Measurements from ENCODE around the gene NDUFC2. TPM values are rescaled to one million over a fixed set of nuclear protein-coding genes. Genes with fewer than 3 reads are reported as not detected.
"Not testable (repeated sequence)": the region's sequence is repeated elsewhere in the genome, so short reads cannot be mapped to it uniquely, and the experiment has no call there.

The NDUFC2 gene
- total RNA-seq, 4 donors from 2014 or later, result 10.2 to 137 (median 66.7) TPM

DNA sequence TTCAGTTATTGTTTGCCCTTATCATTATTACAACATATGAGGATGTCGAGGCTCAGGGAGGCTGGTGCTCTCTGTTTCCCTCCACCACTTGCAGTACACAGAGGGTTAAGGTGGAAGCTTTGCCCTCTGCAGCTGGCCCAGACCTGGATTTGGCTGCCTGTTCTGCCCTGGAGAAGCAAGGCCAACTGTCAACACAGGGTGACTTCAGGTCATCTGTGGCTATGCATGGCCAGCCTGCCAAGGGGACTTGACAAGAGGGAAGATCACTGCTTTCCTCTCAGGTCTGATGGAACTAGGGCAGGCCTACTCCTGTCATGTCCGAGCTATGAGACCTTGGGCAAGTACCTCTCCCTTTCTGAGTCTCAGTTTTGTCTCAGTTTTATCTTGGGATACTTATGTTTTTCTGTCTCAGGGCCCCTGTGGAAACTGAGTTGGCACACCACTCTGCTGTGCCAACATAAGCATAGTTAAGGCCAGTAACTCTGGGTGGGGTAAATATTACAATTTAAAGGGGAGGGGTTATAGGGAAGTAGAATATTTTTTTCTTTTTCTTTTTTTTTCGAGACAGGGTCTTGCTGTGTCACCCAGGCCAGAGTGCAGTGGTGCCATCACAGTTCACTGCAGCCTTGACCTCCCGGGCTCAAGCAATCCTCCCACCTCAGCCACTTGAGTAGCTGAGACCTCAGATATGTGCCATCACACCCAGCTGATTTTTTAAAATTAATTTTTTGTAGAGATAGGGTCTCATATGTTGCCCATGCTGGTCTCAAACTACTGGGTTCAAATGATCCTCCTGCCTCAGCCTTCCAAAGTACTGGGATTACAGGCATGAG is 18.4 kb downstream of the NDUFC2 start:
- H3K27me3 ChIP-seq, result no peaks in the 10 kb centered on the region
- H3K36me3 ChIP-seq, result no peaks in the 10 kb centered on the region
- peaks cover 0 to 6% of the 10 kb centered on the region in 2 donors for H3K4me1 ChIP-seq
- H3K9me3 ChIP-seq, result no peaks in the 10 kb centered on the region
- TF ChIP-seq, protein P1, sequence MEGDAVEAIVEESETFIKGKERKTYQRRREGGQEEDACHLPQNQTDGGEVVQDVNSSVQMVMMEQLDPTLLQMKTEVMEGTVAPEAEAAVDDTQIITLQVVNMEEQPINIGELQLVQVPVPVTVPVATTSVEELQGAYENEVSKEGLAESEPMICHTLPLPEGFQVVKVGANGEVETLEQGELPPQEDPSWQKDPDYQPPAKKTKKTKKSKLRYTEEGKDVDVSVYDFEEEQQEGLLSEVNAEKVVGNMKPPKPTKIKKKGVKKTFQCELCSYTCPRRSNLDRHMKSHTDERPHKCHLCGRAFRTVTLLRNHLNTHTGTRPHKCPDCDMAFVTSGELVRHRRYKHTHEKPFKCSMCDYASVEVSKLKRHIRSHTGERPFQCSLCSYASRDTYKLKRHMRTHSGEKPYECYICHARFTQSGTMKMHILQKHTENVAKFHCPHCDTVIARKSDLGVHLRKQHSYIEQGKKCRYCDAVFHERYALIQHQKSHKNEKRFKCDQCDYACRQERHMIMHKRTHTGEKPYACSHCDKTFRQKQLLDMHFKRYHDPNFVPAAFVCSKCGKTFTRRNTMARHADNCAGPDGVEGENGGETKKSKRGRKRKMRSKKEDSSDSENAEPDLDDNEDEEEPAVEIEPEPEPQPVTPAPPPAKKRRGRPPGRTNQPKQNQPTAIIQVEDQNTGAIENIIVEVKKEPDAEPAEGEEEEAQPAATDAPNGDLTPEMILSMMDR (IDR thresholded peaks at IDR 0.05), result no peak
- TF ChIP-seq POLR2A (IDR thresholded peaks at IDR 0.05), result no peak
- intact Hi-C loops (cut with DNase I; ENCODE audit: low total_unique reads), result no loop called here
- peak overlapping the region in 1 of 2 donors; percentile 68 for H3K27ac ChIP-seq
- no peak overlapping the region for H3K4me3 ChIP-seq
- no peak for DNase-seq

DNA sequence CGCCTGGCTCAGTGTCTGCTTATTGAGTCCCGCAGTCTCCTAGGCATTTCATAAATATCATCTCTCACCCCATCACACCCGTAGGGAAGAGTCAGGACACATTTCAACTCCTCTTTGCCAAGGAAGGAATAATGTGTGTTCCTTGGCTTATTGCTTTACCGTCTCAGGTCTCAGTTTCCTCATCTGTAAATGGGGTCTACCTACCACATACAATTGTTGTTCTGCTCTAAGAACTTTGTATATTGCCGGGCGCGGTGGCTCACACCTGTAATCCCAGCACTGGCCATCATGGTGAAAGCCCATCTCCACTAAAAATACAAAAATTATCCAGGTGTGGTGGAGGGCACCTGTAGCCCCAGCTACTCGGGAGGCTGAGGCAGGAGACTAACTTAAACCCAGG is 19.1 kb downstream of the NDUFC2 start:
- TF ChIP-seq, protein P1 (IDR thresholded peaks at IDR 0.05), result no peak
- TF ChIP-seq POLR2A (IDR thresholded peaks at IDR 0.05), result no peak
- Histone ChIP-seq H3K27me3 (no peaks in the 10 kb centered on the region), H3K9me3 (no peaks in the 10 kb centered on the region), H3K4me1 (peaks cover 0 to 6% of the 10 kb centered on the region in 2 donors), H3K36me3 (no peaks in the 10 kb centered on the region), H3K4me3 (no peak overlapping the region), H3K27ac (no peak overlapping the region)
- intact Hi-C loops (cut with DNase I; ENCODE audit: low total_unique reads), result no loop called here
- DNase-seq, result no peak

DNA sequence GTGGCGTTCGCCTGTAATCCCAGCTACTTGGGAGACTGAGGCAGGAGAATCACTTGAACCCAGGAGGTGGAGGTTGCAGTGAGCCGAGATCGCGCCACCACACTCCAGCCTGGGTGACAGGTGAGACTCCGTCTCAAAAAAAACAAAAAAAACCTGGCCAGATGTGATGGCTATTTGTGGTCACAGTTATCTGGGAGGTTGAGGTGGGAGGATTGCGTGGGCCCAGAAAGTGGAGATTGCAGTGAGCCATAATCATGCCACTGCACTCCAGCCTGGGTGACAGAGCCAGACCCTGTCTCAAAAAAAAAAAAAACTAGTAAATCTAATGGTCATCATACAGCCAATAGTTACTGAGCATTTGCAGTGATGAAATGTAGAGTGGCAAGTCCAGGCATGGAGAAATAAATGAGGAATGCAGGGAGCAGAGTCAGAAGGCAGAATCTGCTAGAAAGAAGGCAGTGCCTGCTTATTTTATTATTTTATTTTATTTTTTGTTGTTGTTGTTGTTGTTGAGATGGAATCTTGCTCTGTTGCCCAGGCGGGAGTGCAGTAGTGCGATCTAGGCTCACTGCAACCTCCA is 19.8 kb downstream of the NDUFC2 start:
- DNase-seq; H3K27me3 ChIP-seq; H3K4me1 ChIP-seq; H3K4me3 ChIP-seq; H3K27ac ChIP-seq; H3K36me3 ChIP-seq; intact Hi-C loops (cut with DNase I; ENCODE audit: low total_unique reads); H3K9me3 ChIP-seq: not testable (repeated sequence)

- H3K9me3 ChIP-seq, result no peaks in the 10 kb centered on the region
- no peaks in the 10 kb centered on the region for H3K27me3 ChIP-seq
- peaks cover 0 to 6% of the 10 kb centered on the region in 2 donors for H3K4me1 ChIP-seq
- intact Hi-C loops (cut with DNase I; ENCODE audit: low total_unique reads), result no loop called here
- H3K27ac ChIP-seq, result no peak overlapping the region
- no peak for TF ChIP-seq POLR2A (IDR thresholded peaks at IDR 0.05)
- TF ChIP-seq, protein P1 (IDR thresholded peaks at IDR 0.05), result no peak
- no peaks in the 10 kb centered on the region for H3K36me3 ChIP-seq
- no peak for DNase-seq
- H3K4me3 ChIP-seq, result no peak overlapping the region
Observed at GRCh38 chr11:78057462-78058055, 22.1 kb downstream of the NDUFC2 start.

DNA sequence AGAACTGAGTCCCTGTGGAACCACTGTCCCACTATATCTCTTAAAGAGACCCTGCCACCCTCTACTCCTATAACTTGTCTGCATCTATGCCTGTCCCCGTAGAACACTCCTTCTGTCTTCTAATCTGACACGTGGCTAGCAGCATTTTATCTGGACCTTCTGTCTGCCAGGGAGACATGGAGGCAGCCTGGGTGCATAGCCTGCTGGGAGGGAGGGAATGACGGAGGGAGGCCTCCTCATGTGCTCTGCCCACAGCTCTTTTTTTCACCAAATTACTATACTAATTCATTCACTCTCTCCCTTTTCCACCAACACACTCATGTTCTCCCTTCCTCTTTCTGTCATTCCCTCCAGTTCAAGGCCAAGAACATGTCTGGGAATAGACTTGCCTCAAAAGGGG is 23.6 kb downstream of the NDUFC2 start:
- Histone ChIP-seq H3K4me3 (no peak overlapping the region), H3K4me1 (no peaks in the 10 kb centered on the region), H3K36me3 (no peaks in the 10 kb centered on the region), H3K9me3 (no peaks in the 10 kb centered on the region), H3K27me3 (no peaks in the 10 kb centered on the region), H3K27ac (no peak overlapping the region)
- TF ChIP-seq POLR2A (IDR thresholded peaks at IDR 0.05), result no peak
- TF ChIP-seq, protein P1 (IDR thresholded peaks at IDR 0.05), result no peak
- DNase-seq, result no peak
- intact Hi-C loops (cut with DNase I; ENCODE audit: low total_unique reads), result no loop called here
